ENCODE data around the gene ARHGAP31. TPM values are rescaled to one million over a fixed set of nuclear protein-coding genes. Genes with fewer than 3 reads are reported as not detected.

ARHGAP31 gene
- total and polyA plus RNA-seq, 8 donors = 31.5 to 70.3 (median 42.3) TPM

DNA sequence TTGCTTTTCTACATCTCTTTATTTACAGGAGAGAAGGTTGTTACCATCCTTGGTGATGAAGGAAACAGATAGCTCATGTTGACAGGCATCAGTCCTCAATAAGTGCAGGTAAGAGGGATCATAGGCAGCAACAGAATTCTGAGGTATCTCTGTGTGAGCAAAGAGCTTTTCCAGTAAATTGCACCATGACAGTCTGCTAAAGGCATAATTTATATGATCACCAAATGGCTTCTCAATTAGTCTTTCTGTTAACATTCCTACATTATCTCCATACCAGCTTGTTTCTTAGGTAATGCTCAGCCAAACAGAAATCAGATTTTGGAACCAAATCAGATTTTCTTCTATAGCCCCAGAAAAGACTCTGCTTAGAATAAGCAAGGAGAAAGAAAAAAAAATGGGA is 3.6 kb upstream of the ARHGAP31 start:
- no peak for DNase-seq
- Histone ChIP-seq H3K4me3 (no peak overlapping the region), H3K4me1 (peaks cover 10 to 21% of the 10 kb centered on the region in 2 donors), H3K36me3 (no peaks in the 10 kb centered on the region), H3K27me3 (no peaks in the 10 kb centered on the region), H3K9me3 (peaks cover 0 to 21% of the 10 kb centered on the region in 2 donors), H3K27ac (no peak overlapping the region)
- ATAC-seq = no peak
- intact Hi-C loops (cut with DNase I) = no loop called here
- TF ChIP-seq CTCF (IDR thresholded peaks at IDR 0.05) = no peak

GRCh38 chr3:119291062-119291700 is 3.0 kb upstream of the ARHGAP31 start:
- TF ChIP-seq CTCF (IDR thresholded peaks at IDR 0.05) = no peak
- H3K9me3 ChIP-seq = peaks cover 0 to 18% of the 10 kb centered on the region in 2 donors
- H3K27ac ChIP-seq = no peak overlapping the region
- no peaks in the 10 kb centered on the region for H3K36me3 ChIP-seq
- DNase-seq (no peak), ATAC-seq (no peak)
- H3K4me1 ChIP-seq = peaks cover 10 to 27% of the 10 kb centered on the region in 2 donors
- H3K27me3 ChIP-seq = no peaks in the 10 kb centered on the region
- H3K4me3 ChIP-seq = no peak overlapping the region
- intact Hi-C loops (cut with DNase I) = no loop called here

DNA sequence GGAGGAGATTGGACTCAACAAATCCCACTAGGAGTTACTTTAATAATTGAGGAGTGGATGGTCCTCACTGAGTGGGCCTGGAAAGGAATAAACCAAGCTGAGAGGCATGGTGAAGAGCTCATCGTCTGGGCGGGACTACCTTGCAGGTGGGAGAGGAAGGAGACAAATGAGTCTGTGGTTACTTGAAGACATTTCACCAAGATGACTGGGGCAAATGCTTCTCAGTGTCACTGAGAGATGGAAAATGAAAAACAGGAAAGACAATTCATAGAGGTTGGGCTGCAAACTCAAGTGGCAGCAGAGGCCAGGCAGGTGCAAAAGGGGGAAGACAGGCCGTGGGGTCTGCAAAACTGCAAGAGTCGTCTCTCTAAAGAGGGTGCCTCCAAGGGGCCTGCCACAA is 1.5 kb upstream of the ARHGAP31 start:
- H3K36me3 ChIP-seq = peaks cover 0 to 5% of the 10 kb centered on the region in 2 donors
- intact Hi-C loops (cut with DNase I) = no loop called here
- no peak for ATAC-seq

GRCh38 chr3:119293105-119293870 is 895 bp upstream of the ARHGAP31 start:
- peaks cover 19 to 48% of the 10 kb centered on the region in 2 donors for H3K4me1 ChIP-seq
- ATAC-seq = peak; percentile 23
- peaks cover 0 to 5% of the 10 kb centered on the region in 2 donors for H3K36me3 ChIP-seq
- H3K9me3 ChIP-seq = no peaks in the 10 kb centered on the region
- H3K4me3 ChIP-seq = peak overlapping the region; percentile 68 to 88
- H3K27me3 ChIP-seq = no peaks in the 10 kb centered on the region
- peak in 1 of 4 donors; percentile 42 for DNase-seq
- intact Hi-C loops (cut with DNase I) = no loop called here
- peak overlapping the region; percentile 93 to 97 for H3K27ac ChIP-seq
- TF ChIP-seq CTCF (IDR thresholded peaks at IDR 0.05) = no peak

More for the DNA sequence above, 1.5 kb upstream of the ARHGAP31 start:
- TF ChIP-seq CTCF (IDR thresholded peaks at IDR 0.05) = no peak
- Histone ChIP-seq H3K27ac (peak overlapping the region; percentile 93 to 97), H3K9me3 (peaks cover 0 to 5% of the 10 kb centered on the region in 2 donors), H3K4me1 (peaks cover 16 to 42% of the 10 kb centered on the region in 2 donors), H3K4me3 (no peak overlapping the region), H3K27me3 (no peaks in the 10 kb centered on the region)
- DNase-seq = no peak
